Endothelial cell of umbilical vein (primary cell): ENCODE results near the gene TGFA. TPM values are rescaled to one million over a fixed set of nuclear protein-coding genes. Genes with fewer than 3 reads are reported as not detected.

Source experiments
- BruUV-seq: library from RNA; stranded (reverse); fragments of 400-500 nt; replicated peaks from 2 replicates; lab custom pipeline; 2021; lab: Mats Ljungman, UMichigan
- CTCF ChIA-PET: fragments of 300-600, 350-600 bp; sonication (Branson Sonifier 250); formaldehyde crosslinking; loops from one replicate; lab custom pipeline; 2021; ENCODE audit warnings: antibody characterized with exemption, inconsistent platforms; lab: Charles Lee
- POLR2A ChIA-PET: fragments of 300-600, 350-600 bp; sonication (Branson Sonifier 250); formaldehyde crosslinking; loops from one replicate; lab custom pipeline; 2021; ENCODE audit warnings: antibody characterized with exemption, inconsistent platforms; lab: Charles Lee
- DNase-seq: peaks from one replicate; pipeline ENCODE4 v3.0.0-alpha.2; 2011; ENCODE audit warnings: low read depth, low spot score
- FAIRE-seq: peaks from 2 replicates; lab custom pipeline; 2011; peaks lifted over from hg19 to GRCh38; lab: Jason Lieb, UNC
- H2AFZ ChIP-seq: 2 replicates; pipeline ENCODE4 v1.6.0; 2012; ENCODE audit warnings: low read depth, low read length, control low read depth, inconsistent platforms
- H3K27ac ChIP-seq: 2 replicates; pipeline ENCODE4 v1.5.1; 2011; ENCODE audit warnings: low read depth, mild to moderate bottlenecking, control low read depth, low read length, moderate library complexity; ENCODE audit not compliant: insufficient read depth
- H3K27me3 ChIP-seq, 2 experiments: 2 replicates each; pipeline versions ENCODE4 v1.6.0 to v1.6.1; 2011; ENCODE audit warnings: low read length in 2 of 2, mixed read lengths in 1 of 2; ENCODE audit not compliant: control insufficient read depth in 2 of 2, insufficient read depth in 2 of 2
- H3K36me3 ChIP-seq, 2 experiments: 2 replicates in 1 of 2; 3 replicates in 1 of 2; pipeline ENCODE4 v1.5.1; 2011; ENCODE audit warnings: low read length in 2 of 2, mild to moderate bottlenecking in 1 of 2, moderate library complexity in 1 of 2; ENCODE audit not compliant: control insufficient read depth in 2 of 2, insufficient read depth in 2 of 2; ENCODE audit errors: extremely low read depth in 1 of 2
- H3K4me1 ChIP-seq: 3 replicates; pipeline ENCODE4 v1.5.1; 2011; ENCODE audit warnings: mild to moderate bottlenecking, low read length; ENCODE audit not compliant: control insufficient read depth, insufficient read depth; ENCODE audit errors: extremely low read depth
- H3K4me2 ChIP-seq: 2 replicates; pipeline ENCODE4 v1.6.1; 2011; ENCODE audit warnings: low read length, control low read depth, mixed read lengths; ENCODE audit not compliant: insufficient read depth
- H3K4me3 ChIP-seq, 3 experiments: fragments of 200-600 bp in 1 of 3; sonication (generic), shearing (Covaris generic) in 1 of 3; replicated peaks in 1 of 3; 2 replicates each; pipeline ENCODE4 v1.5.1; 2011 to 2016; ENCODE audit warnings: control low read depth in 3 of 3, low read length in 3 of 3, mild to moderate bottlenecking in 2 of 3, inconsistent platforms in 1 of 3, low read depth in 1 of 3, moderate library complexity in 1 of 3; ENCODE audit not compliant: insufficient read depth in 1 of 3
- H3K79me2 ChIP-seq: 2 replicates; pipeline ENCODE4 v1.6.0; 2012; ENCODE audit warnings: low read length, inconsistent platforms; ENCODE audit not compliant: control insufficient read depth, insufficient read depth
- H3K9ac ChIP-seq: replicated peaks from 2 replicates; pipeline ENCODE3; 2011; ENCODE audit warnings: low read length, control low read depth; ENCODE audit not compliant: insufficient read depth; ENCODE audit errors: extremely low read depth
- H3K9me1 ChIP-seq: replicated peaks from 3 replicates; pipeline ENCODE4 v1.6.0; 2011; ENCODE audit warnings: mild to moderate bottlenecking, low read length; ENCODE audit not compliant: control insufficient read depth, insufficient read depth; ENCODE audit errors: extremely low read depth
- H3K9me3 ChIP-seq: replicated peaks from 2 replicates; pipeline ENCODE4 v1.5.1; 2012; ENCODE audit warnings: low read length, inconsistent platforms; ENCODE audit not compliant: control insufficient read depth, insufficient read depth
- H4K20me1 ChIP-seq: replicated peaks from 2 replicates; pipeline ENCODE3; 2011; ENCODE audit warnings: mild to moderate bottlenecking, low read length; ENCODE audit not compliant: control insufficient read depth, insufficient read depth; ENCODE audit errors: extremely low read depth
- EZH2 ChIP-seq: IDR thresholded peaks from 2 replicates; pipeline ENCODE4 v1.6.1; 2012; ENCODE audit warnings: borderline replicate concordance, low read depth, mild to moderate bottlenecking, moderate library complexity, low read length, inconsistent platforms; ENCODE audit not compliant: severe bottlenecking
- FOS ChIP-seq: IDR thresholded peaks from 2 replicates; pipeline ENCODE4 v1.6.1; 2011; ENCODE audit warnings: mild to moderate bottlenecking, low read length, moderate library complexity, borderline replicate concordance; ENCODE audit not compliant: insufficient read depth
- GATA2 ChIP-seq: IDR thresholded peaks from 2 replicates; pipeline ENCODE4 v1.7.0; 2011; ENCODE audit warnings: low read depth, mild to moderate bottlenecking, moderate library complexity, mixed read lengths, low read length; ENCODE audit not compliant: insufficient read length, insufficient read depth
- JUN ChIP-seq: IDR thresholded peaks from 2 replicates; pipeline ENCODE4 v1.6.1; 2011; ENCODE audit warnings: borderline replicate concordance, low read depth; ENCODE audit not compliant: insufficient read length, insufficient read depth
- MYC ChIP-seq: IDR thresholded peaks from one replicate; pipeline ENCODE4 v1.6.1; 2011; ENCODE audit warnings: mild to moderate bottlenecking, low read depth, low read length
- POLR2A ChIP-seq: IDR thresholded peaks from 2 replicates; pipeline ENCODE4 v1.6.1; 2012; ENCODE audit warnings: low read depth, mild to moderate bottlenecking, control low read depth, low read length
- POLR2AphosphoS5 ChIP-seq: IDR thresholded peaks from 2 replicates; pipeline ENCODE4 v1.6.1; 2012; ENCODE audit warnings: low read depth, mild to moderate bottlenecking, control low read depth, low read length, moderate library complexity; ENCODE audit not compliant: insufficient read depth
- dilution Hi-C: fragments of 300-500 bp; cut with MboI; formaldehyde crosslinking; loops from one replicate; pipeline ENCODE4 v1.15.0; 2019; ENCODE audit warnings: low sequenced_read_pairs; ENCODE audit not compliant: extremely low pct_ligation_motif_present
- intact Hi-C: fragments of 100-400 bp; cut with micrococcal nuclease; formaldehyde crosslinking; loops from one replicate; pipeline ENCODE4 v1.10.0; 2022
- polyA plus RNA-seq, 4 experiments: library from polyadenylated mRNA; depleted of rRNA in 3 of 4; stranded (reverse) in 3 of 4; unstranded in 1 of 4; fragments of >200 nt; gene quantifications; 2 replicates each; pipeline versions ENCODE4 v1.2.1 to v1.2.3, GENCODE V29; 2011 to 2012; ENCODE audit warnings: missing spikeins in 1 of 4
- total RNA-seq: library from RNA; stranded (reverse); gene quantifications from 2 replicates; pipeline ENCODE4 v1.2.3, GENCODE V29; 2021
- TF ChIP-seq, protein P1 (sequence below), 2 donors: IDR thresholded peaks; 1 replicate in 1 of 2; 2 replicates in 1 of 2; pipeline ENCODE4 v1.5.1; 2011; ENCODE audit warnings: low read length in 2 of 2, mild to moderate bottlenecking in 2 of 2, moderate library complexity in 2 of 2, control low read depth in 1 of 2, inconsistent platforms in 1 of 2, low read depth in 1 of 2; ENCODE audit not compliant: insufficient read depth in 1 of 2; ENCODE audit errors: extremely low read depth in 1 of 2
- TF ChIP-seq, protein P2 (sequence below): IDR thresholded peaks from 2 replicates; pipeline ENCODE4 v1.6.1; 2011; ENCODE audit not compliant: insufficient read depth, insufficient read length

Gene TGFA
- total and polyA plus RNA-seq, 2 donors (not counting 3 experiments of a cell fraction or from before 2014, with no cell fraction given), result 0.22 to 0.32 TPM

DNA sequence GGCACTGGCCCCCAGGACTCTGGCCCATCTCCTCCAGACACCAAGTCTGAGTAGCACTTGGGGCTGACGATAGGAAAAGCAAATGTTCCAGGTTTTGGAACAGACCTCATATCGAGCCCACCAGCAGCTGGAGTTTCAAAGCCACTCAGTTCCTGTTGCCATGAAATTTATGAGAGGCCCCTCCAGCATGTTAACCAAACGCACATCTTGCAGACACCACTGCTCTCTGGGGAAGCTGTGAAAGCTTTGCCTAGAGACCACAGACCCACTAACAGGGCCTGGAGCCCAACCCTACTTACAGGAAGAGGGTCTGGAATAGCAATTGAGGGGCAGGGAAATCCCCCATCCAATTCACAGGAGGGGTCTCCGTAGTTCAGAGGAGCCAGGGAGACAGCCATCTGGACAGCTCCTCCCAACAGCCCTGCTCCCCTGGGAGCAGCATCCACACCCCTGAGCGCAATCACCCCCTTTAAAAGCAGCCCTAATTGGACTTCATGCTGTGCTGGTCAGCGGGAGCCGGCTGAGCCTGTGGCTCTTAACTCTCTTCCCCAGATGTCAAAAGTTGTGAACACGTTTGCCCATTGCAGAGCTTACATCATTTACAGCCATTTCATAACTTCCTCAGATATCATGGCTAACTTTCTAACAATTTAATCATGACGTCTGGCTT lies 81.3 kb downstream of the TGFA start:
- no peaks in the 10 kb centered on the region for H4K20me1 ChIP-seq
- BruUV-seq, result no TSS peak
- no peaks in the 10 kb centered on the region for H3K36me3 ChIP-seq
- ChIA-PET CTCF (no interaction called here), POLR2A (no interaction called here)
- H3K9me3 ChIP-seq, result no peaks in the 10 kb centered on the region
- no peak overlapping the region for H3K4me3 ChIP-seq
- H3K79me2 ChIP-seq, result no peaks in the 10 kb centered on the region
- FAIRE-seq (no peak), DNase-seq (no peak)
- no peak overlapping the region for H2AFZ ChIP-seq
- TF ChIP-seq, protein P1, sequence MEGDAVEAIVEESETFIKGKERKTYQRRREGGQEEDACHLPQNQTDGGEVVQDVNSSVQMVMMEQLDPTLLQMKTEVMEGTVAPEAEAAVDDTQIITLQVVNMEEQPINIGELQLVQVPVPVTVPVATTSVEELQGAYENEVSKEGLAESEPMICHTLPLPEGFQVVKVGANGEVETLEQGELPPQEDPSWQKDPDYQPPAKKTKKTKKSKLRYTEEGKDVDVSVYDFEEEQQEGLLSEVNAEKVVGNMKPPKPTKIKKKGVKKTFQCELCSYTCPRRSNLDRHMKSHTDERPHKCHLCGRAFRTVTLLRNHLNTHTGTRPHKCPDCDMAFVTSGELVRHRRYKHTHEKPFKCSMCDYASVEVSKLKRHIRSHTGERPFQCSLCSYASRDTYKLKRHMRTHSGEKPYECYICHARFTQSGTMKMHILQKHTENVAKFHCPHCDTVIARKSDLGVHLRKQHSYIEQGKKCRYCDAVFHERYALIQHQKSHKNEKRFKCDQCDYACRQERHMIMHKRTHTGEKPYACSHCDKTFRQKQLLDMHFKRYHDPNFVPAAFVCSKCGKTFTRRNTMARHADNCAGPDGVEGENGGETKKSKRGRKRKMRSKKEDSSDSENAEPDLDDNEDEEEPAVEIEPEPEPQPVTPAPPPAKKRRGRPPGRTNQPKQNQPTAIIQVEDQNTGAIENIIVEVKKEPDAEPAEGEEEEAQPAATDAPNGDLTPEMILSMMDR (IDR thresholded peaks at IDR 0.05; ENCODE audit: extremely low read depth in 1 of 2, insufficient read depth in 1 of 2, low read depth in 1 of 2, low read length in 2 of 2), result no peak
- TF ChIP-seq MYC (no peak), POLR2AphosphoS5 (no peak), EZH2 (no peak), GATA2 (no peak), JUN (no peak), POLR2A (no peak), FOS (no peak)
- TF ChIP-seq, protein P2, sequence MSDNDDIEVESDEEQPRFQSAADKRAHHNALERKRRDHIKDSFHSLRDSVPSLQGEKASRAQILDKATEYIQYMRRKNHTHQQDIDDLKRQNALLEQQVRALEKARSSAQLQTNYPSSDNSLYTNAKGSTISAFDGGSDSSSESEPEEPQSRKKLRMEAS, result no peak
- dilution Hi-C loops (no loop called here), intact Hi-C loops (no loop called here)
- no peaks in the 10 kb centered on the region for H3K4me1 ChIP-seq
- no peaks in the 10 kb centered on the region for H3K9me1 ChIP-seq
- peaks cover 17 to 21% of the 10 kb centered on the region in 2 experiments for H3K27me3 ChIP-seq
- H3K4me2 ChIP-seq, result no peak overlapping the region
- H3K27ac ChIP-seq, result no peak overlapping the region
- no peak overlapping the region for H3K9ac ChIP-seq
